HG03060 (cell line): ENCODE measurements around the gene POM121C.
"Not testable (repeated sequence)": the region's sequence is repeated elsewhere in the genome, so short reads cannot be mapped to it uniquely, and the experiment has no call there.

Experiments used
- ATAC-seq: cut with Tn5 transposase; IDR thresholded peaks from one replicate; pipeline ENCODE4 v1.9.1; 2021; ENCODE audit warnings: low read depth, moderate number of reproducible peaks; ENCODE audit not compliant: unreplicated experiment

The POM121C gene

DNA sequence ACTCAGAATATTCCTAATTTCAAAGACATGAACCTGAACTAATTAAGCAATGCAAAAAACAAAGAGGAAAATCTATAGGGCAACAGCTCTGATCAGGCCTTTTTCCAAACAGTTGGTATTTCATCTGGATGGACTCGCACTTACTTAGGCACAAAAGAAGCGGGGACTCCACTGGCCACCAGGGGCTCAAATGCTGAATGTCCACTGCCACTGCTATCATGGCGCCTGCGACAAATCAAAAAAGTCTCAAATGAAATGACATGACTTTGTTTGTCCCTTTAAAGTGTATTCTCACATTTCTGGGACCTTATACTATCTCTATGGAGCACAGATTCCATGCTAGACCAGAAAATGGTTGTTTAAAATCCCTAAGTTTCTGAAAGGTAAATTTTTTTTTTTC, 47.1 kb downstream of the POM121C start:
- ATAC-seq, result not testable (repeated sequence)

- not testable (repeated sequence) for ATAC-seq
Measured at GRCh38 chr7:75423481-75423880, 62.6 kb downstream of the POM121C start.

- not testable (repeated sequence) for ATAC-seq
Measured at GRCh38 chr7:75421798-75422710, 64.0 kb downstream of the POM121C start.

- ATAC-seq, result not testable (repeated sequence)
Measured at GRCh38 chr7:75420152-75420551, 65.9 kb downstream of the POM121C start.

DNA sequence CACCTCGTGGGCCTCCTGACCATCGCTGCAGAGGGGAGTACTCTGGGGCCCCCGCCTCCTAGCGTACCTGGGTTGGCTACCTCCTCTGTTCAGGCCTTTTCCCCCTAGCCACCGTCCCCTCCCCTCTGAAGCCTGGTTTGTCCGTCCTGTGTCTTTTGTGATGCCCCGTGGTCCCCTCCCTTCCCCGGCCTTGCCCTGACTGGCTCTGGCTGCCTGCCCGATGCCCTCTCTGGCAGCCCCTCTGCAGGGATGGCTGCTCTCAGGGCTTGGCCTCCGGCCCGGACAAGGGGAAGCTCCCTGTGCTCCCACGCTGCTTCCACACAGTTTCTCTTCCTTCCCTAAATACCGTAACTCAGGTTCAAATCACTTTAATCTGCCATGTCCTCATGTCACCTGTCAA, 66.4 kb downstream of the POM121C start:
- not testable (repeated sequence) for ATAC-seq

DNA sequence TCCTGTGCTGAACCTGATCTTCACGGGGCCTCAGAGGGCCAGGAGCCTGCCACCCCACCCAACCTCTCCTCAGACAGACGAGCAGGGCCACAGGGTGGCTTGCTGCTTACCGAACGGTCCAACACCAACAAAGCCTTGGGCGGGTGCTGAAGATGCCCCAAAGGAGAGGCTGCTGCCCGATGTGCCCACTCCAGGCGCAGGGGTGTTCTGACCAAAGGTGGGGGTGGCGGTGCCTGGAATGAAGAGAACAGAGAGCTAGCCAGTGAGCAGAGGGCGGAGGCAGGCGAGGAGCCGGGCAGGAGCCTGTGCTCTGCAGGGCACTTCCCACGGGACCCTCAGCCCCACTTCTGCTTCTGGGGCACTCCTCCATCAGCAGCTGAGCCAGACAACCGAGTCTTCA, 66.9 kb downstream of the POM121C start:
- ATAC-seq, result not testable (repeated sequence)

DNA sequence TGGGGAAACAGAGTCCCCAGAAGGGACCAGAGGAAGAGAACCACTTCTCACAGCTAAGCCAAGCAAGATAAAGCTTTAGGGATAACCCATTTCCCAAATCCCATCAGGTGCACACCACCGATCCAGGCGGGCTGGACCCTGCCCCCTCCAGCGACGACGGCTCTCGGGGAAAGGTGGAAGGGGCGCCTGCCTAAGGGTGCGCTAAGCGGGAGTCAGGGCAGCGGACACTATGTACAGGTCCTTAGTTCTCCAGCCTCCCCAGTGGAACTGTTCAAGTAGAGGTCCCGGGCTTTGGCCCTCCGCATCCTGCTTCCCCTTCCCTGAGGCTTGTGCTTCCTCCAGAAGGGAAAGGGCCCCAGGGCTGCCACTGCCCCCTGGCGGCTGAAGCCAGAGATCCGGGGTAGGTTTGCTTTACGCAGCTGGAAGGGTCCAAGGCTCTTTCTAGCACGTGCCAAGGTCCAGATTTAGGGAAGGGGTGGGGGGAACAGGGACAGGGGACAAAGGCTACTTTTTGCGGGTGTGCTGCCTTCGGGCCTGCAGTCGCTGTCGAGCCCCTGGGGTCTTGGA, 67.7 kb downstream of the POM121C start:
- not testable (repeated sequence) for ATAC-seq

- ATAC-seq, result not testable (repeated sequence)
Measured at GRCh38 chr7:75416787-75417186, 69.3 kb downstream of the POM121C start.

DNA sequence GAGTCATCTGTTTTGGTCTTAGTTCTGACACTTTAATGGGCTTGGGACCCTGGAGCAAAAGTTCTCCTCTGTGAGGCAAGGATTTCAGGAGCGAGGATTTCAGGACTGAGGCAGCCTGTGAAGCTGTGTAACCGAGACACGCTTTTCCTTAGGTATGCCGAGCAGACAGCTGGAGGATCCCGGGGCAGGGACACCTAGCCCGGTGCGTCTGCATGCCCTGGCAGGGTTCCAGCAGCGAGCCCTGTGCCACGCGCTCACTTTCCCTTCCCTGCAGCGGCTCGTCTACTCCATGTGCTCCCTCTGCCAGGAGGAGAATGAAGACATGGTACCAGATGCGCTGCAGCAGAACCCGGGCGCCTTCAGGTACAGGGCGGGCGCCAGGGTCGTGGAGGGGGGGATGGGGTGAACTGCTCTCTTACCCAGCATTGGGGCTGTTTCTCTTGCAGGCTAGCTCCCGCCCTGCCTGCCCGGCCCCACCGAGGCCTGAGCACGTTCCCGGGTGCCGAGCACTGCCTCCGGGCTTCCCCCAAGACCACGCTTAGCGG, 70.2 kb downstream of the POM121C start:
- not testable (repeated sequence) for ATAC-seq

DNA sequence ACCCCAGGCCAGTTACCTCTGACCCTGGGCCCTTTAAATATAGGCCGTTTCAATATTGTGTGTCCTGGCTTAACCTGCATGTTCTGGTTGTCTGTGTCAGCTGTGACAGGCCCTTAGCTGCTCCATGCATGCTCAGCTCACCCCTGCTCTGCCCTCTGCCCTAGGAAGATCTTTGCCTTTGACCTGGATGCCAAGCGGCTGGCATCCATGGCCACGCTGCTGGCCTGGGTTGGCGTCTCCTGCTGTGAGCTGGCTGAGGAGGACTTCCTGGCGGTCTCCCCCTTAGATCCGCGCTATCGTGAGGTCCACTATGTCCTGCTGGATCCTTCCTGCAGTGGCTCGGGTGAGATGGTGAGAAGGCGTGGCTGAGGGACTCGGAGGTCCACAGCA, 70.7 kb downstream of the POM121C start:
- ATAC-seq, result not testable (repeated sequence)

DNA sequence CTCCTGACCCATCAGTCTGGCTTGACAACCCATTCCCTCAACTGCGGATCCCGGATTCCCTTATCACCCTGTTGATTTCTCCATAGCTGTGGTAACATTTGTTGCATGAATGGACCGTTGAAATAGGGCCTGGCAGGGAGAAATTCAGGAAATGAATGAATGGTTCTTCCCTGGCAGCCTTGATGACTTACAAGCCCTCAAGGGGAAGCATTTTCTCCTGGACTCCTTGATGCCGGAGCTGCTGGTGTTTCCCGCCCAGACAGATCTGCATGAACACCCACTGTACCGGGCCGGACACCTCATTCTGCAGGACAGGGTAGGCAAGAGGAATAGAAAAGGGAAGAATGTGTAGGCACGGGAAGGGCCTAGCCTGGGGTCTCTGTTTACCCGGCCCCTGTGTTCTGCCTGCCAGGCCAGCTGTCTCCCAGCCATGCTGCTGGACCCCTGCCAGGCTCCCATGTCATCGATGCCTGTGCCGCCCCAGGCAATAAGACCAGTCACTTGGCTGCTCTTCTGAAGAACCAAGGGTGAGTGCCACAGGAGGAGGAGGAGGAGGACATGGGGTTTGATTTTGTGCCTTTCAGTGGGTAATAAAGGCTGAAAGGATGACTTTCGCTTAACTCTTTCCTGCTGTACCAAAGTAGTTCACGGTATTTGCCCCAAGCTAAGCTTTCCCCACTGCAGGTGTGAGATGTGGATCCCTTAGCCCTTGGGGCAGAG, 71.2 kb downstream of the POM121C start:
- ATAC-seq, result not testable (repeated sequence)

DNA sequence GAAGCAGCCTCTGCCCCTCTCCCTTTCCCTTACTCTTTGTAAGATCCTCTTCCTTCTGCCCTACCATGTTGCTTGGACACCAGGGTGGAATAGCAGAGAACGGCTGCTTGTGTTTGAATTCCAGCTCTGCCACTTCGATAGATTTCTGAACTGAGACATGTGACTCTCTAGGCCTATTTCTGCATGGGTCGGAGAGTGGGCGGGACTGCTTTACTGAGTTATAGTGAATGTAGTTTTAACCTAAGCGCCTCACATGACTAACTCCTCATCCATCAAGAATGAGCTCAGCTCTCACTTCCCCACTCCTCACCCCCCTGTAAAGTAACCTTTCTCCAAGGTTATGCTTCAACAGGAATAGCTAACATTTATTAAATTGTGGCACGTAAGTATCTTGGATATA, 71.9 kb downstream of the POM121C start:
- not testable (repeated sequence) for ATAC-seq

GRCh38 chr7:75410823-75411173, 75.3 kb downstream of the POM121C start:
- not testable (repeated sequence) for ATAC-seq

GRCh38 chr7:75409880-75410822, 75.9 kb downstream of the POM121C start:
- ATAC-seq, result peak; percentile 86

DNA sequence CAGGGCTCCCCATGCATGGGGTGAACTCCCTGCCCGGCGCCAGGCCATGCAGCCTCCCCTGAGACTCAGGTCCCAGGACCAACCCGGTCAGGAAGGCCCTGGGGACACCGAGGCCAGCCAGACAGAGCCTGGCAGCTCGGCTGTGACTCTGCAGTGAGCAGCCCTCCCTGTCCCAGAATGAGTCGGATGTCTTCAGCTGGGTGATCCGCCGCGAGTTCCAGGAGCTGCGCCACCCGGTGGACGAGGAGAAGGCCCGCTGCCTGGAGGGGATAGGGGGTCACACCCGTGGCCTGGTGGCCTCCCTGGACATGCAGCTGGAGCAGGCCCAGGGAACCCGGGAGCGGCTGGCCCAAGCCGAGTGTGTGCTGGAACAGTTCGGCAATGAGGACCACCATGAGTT, 81.4 kb downstream of the POM121C start:
- ATAC-seq, result not testable (repeated sequence)

- not testable (repeated sequence) for ATAC-seq
Measured at GRCh38 chr7:75403455-75404443, 82.3 kb downstream of the POM121C start.

DNA sequence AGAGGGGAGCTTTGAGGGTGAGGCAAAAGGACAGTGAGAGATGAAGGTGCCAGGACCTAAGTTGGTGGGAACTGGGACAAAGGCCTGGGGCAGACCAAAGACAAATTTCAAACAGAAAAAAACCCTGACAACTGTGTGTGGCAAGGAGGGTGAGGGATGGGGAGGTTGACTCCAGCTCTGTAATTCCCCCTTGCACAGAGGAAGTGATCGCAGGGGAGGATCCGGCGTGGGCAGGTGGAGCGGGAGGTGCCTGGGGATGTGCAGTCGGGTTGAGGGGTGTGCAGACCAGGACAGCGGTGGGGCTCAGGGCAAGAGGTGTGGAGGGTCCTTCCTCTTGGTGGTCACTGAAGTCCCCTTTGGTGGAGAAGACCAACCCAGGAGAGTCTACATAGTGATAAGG, 85.5 kb downstream of the POM121C start:
- not testable (repeated sequence) for ATAC-seq
